Endothelial cell of umbilical vein (primary cell): ENCODE measurements around the gene PLA2G2D. TPM values are rescaled to one million over a fixed set of nuclear protein-coding genes. Genes with fewer than 3 reads are reported as not detected.

ENCODE experiments used
- BruUV-seq: library from RNA; stranded (reverse); fragments of 400-500 nt; replicated peaks from 2 replicates; lab custom pipeline; 2021; lab: Mats Ljungman, UMichigan
- CTCF ChIA-PET: fragments of 300-600, 350-600 bp; sonication (Branson Sonifier 250); formaldehyde crosslinking; loops from one replicate; lab custom pipeline; 2021; ENCODE audit warnings: antibody characterized with exemption, inconsistent platforms; lab: Charles Lee
- POLR2A ChIA-PET: fragments of 300-600, 350-600 bp; sonication (Branson Sonifier 250); formaldehyde crosslinking; loops from one replicate; lab custom pipeline; 2021; ENCODE audit warnings: antibody characterized with exemption, inconsistent platforms; lab: Charles Lee
- DNase-seq: peaks from one replicate; pipeline ENCODE4 v3.0.0-alpha.2; 2011; ENCODE audit warnings: low read depth, low spot score
- FAIRE-seq: peaks from 2 replicates; lab custom pipeline; 2011; peaks lifted over from hg19 to GRCh38; lab: Jason Lieb, UNC
- H2AFZ ChIP-seq: 2 replicates; pipeline ENCODE4 v1.6.0; 2012; ENCODE audit warnings: low read depth, low read length, control low read depth, inconsistent platforms
- H3K27ac ChIP-seq: 2 replicates; pipeline ENCODE4 v1.5.1; 2011; ENCODE audit warnings: low read depth, mild to moderate bottlenecking, control low read depth, low read length, moderate library complexity; ENCODE audit not compliant: insufficient read depth
- H3K27me3 ChIP-seq, 2 experiments: 2 replicates each; pipeline versions ENCODE4 v1.6.0 to v1.6.1; 2011; ENCODE audit warnings: low read length in 2 of 2, mixed read lengths in 1 of 2; ENCODE audit not compliant: control insufficient read depth in 2 of 2, insufficient read depth in 2 of 2
- H3K36me3 ChIP-seq, 2 experiments: 2 replicates in 1 of 2; 3 replicates in 1 of 2; pipeline ENCODE4 v1.5.1; 2011; ENCODE audit warnings: low read length in 2 of 2, mild to moderate bottlenecking in 1 of 2, moderate library complexity in 1 of 2; ENCODE audit not compliant: control insufficient read depth in 2 of 2, insufficient read depth in 2 of 2; ENCODE audit errors: extremely low read depth in 1 of 2
- H3K4me1 ChIP-seq: 3 replicates; pipeline ENCODE4 v1.5.1; 2011; ENCODE audit warnings: mild to moderate bottlenecking, low read length; ENCODE audit not compliant: control insufficient read depth, insufficient read depth; ENCODE audit errors: extremely low read depth
- H3K4me2 ChIP-seq: 2 replicates; pipeline ENCODE4 v1.6.1; 2011; ENCODE audit warnings: low read length, control low read depth, mixed read lengths; ENCODE audit not compliant: insufficient read depth
- H3K4me3 ChIP-seq, 3 experiments: fragments of 200-600 bp in 1 of 3; sonication (generic), shearing (Covaris generic) in 1 of 3; replicated peaks in 1 of 3; 2 replicates each; pipeline ENCODE4 v1.5.1; 2011 to 2016; ENCODE audit warnings: control low read depth in 3 of 3, low read length in 3 of 3, mild to moderate bottlenecking in 2 of 3, inconsistent platforms in 1 of 3, low read depth in 1 of 3, moderate library complexity in 1 of 3; ENCODE audit not compliant: insufficient read depth in 1 of 3
- H3K79me2 ChIP-seq: 2 replicates; pipeline ENCODE4 v1.6.0; 2012; ENCODE audit warnings: low read length, inconsistent platforms; ENCODE audit not compliant: control insufficient read depth, insufficient read depth
- H3K9ac ChIP-seq: replicated peaks from 2 replicates; pipeline ENCODE3; 2011; ENCODE audit warnings: low read length, control low read depth; ENCODE audit not compliant: insufficient read depth; ENCODE audit errors: extremely low read depth
- H3K9me1 ChIP-seq: replicated peaks from 3 replicates; pipeline ENCODE4 v1.6.0; 2011; ENCODE audit warnings: mild to moderate bottlenecking, low read length; ENCODE audit not compliant: control insufficient read depth, insufficient read depth; ENCODE audit errors: extremely low read depth
- H3K9me3 ChIP-seq: replicated peaks from 2 replicates; pipeline ENCODE4 v1.5.1; 2012; ENCODE audit warnings: low read length, inconsistent platforms; ENCODE audit not compliant: control insufficient read depth, insufficient read depth
- H4K20me1 ChIP-seq: replicated peaks from 2 replicates; pipeline ENCODE3; 2011; ENCODE audit warnings: mild to moderate bottlenecking, low read length; ENCODE audit not compliant: control insufficient read depth, insufficient read depth; ENCODE audit errors: extremely low read depth
- CTCF ChIP-seq, 2 donors: IDR thresholded peaks; 1 replicate in 1 of 2; 2 replicates in 1 of 2; pipeline ENCODE4 v1.5.1; 2011; ENCODE audit warnings: low read length in 2 of 2, mild to moderate bottlenecking in 2 of 2, moderate library complexity in 2 of 2, control low read depth in 1 of 2, inconsistent platforms in 1 of 2, low read depth in 1 of 2; ENCODE audit not compliant: insufficient read depth in 1 of 2; ENCODE audit errors: extremely low read depth in 1 of 2
- EZH2 ChIP-seq: IDR thresholded peaks from 2 replicates; pipeline ENCODE4 v1.6.1; 2012; ENCODE audit warnings: borderline replicate concordance, low read depth, mild to moderate bottlenecking, moderate library complexity, low read length, inconsistent platforms; ENCODE audit not compliant: severe bottlenecking
- FOS ChIP-seq: IDR thresholded peaks from 2 replicates; pipeline ENCODE4 v1.6.1; 2011; ENCODE audit warnings: mild to moderate bottlenecking, low read length, moderate library complexity, borderline replicate concordance; ENCODE audit not compliant: insufficient read depth
- GATA2 ChIP-seq: IDR thresholded peaks from 2 replicates; pipeline ENCODE4 v1.7.0; 2011; ENCODE audit warnings: low read depth, mild to moderate bottlenecking, moderate library complexity, mixed read lengths, low read length; ENCODE audit not compliant: insufficient read length, insufficient read depth
- JUN ChIP-seq: IDR thresholded peaks from 2 replicates; pipeline ENCODE4 v1.6.1; 2011; ENCODE audit warnings: borderline replicate concordance, low read depth; ENCODE audit not compliant: insufficient read length, insufficient read depth
- MAX ChIP-seq: IDR thresholded peaks from 2 replicates; pipeline ENCODE4 v1.6.1; 2011; ENCODE audit not compliant: insufficient read depth, insufficient read length
- MYC ChIP-seq: IDR thresholded peaks from one replicate; pipeline ENCODE4 v1.6.1; 2011; ENCODE audit warnings: mild to moderate bottlenecking, low read depth, low read length
- POLR2A ChIP-seq: IDR thresholded peaks from 2 replicates; pipeline ENCODE4 v1.6.1; 2012; ENCODE audit warnings: low read depth, mild to moderate bottlenecking, control low read depth, low read length
- POLR2AphosphoS5 ChIP-seq: IDR thresholded peaks from 2 replicates; pipeline ENCODE4 v1.6.1; 2012; ENCODE audit warnings: low read depth, mild to moderate bottlenecking, control low read depth, low read length, moderate library complexity; ENCODE audit not compliant: insufficient read depth
- dilution Hi-C: fragments of 300-500 bp; cut with MboI; formaldehyde crosslinking; loops from one replicate; pipeline ENCODE4 v1.15.0; 2019; ENCODE audit warnings: low sequenced_read_pairs; ENCODE audit not compliant: extremely low pct_ligation_motif_present
- intact Hi-C: fragments of 100-400 bp; cut with micrococcal nuclease; formaldehyde crosslinking; loops from one replicate; pipeline ENCODE4 v1.10.0; 2022
- polyA plus RNA-seq, 4 experiments: library from polyadenylated mRNA; depleted of rRNA in 3 of 4; stranded (reverse) in 3 of 4; unstranded in 1 of 4; fragments of >200 nt; gene quantifications; 2 replicates each; pipeline versions ENCODE4 v1.2.1 to v1.2.3, GENCODE V29; 2011 to 2012; ENCODE audit warnings: missing spikeins in 1 of 4
- total RNA-seq: library from RNA; stranded (reverse); gene quantifications from 2 replicates; pipeline ENCODE4 v1.2.3, GENCODE V29; 2021

PLA2G2D gene
- total and polyA plus RNA-seq, 2 donors (not counting 3 experiments of a cell fraction or from before 2014, with no cell fraction given) = not detected

- ChIA-PET POLR2A (interaction anchor here (0.7 kb wide), 1 partner anchor 205 kb away, joined by 4 read pairs; no protein-coding TSS in a partner anchor), CTCF (interaction anchor here (0.6 to 6.7 kb wide), 38 partner anchors 8 to 414 kb away, joined by 3 to 76 read pairs (median 4); partner anchors contain the start of gene OTUD3)
- Histone ChIP-seq H3K9me1 (no peaks in the 10 kb centered on the region), H4K20me1 (no peaks in the 10 kb centered on the region), H3K9me3 (no peaks in the 10 kb centered on the region), H3K4me1 (peaks cover 4% of the 10 kb centered on the region), H3K79me2 (no peaks in the 10 kb centered on the region), H3K27ac (no peak overlapping the region), H3K36me3 (no peaks in the 10 kb centered on the region), H2AFZ (peak overlapping the region; percentile 97), H3K27me3 (no peaks in the 10 kb centered on the region), H3K4me2 (peak overlapping the region; percentile 63), H3K4me3 (peak overlapping the region in 1 of 3 experiments; percentile 7), H3K9ac (peak overlapping the region; percentile 14)
- peak; percentile 42 for DNase-seq
- TF ChIP-seq GATA2 (no peak), CTCF (IDR thresholded peaks at IDR 0.05; ENCODE audit: extremely low read depth in 1 of 2, insufficient read depth in 1 of 2, low read depth in 1 of 2, low read length in 2 of 2) (peak; percentile 87 to 91)
- intact Hi-C loops = loop anchor here (1.0 kb wide), 7 partner anchors 51 to 437 kb away; partner anchors contain the start of gene OTUD3
- FAIRE-seq = peak; percentile 79
- dilution Hi-C loops = no loop called here
- BruUV-seq = no TSS peak
Measured at GRCh38 chr1:20151906-20152598, 32.7 kb upstream of the PLA2G2D start.

GRCh38 chr1:20150969-20151368, 31.6 kb upstream of the PLA2G2D start:
- no peaks in the 10 kb centered on the region for H3K27me3 ChIP-seq
- FAIRE-seq (no peak), DNase-seq (no peak)
- no peak overlapping the region for H3K9ac ChIP-seq
- H3K9me1 ChIP-seq = no peaks in the 10 kb centered on the region
- H3K27ac ChIP-seq = no peak overlapping the region
- CTCF ChIA-PET = interaction anchor here (0.9 to 6.7 kb wide), 10 partner anchors 13 to 390 kb away, joined by 3 to 76 read pairs (median 8); partner anchors contain the start of gene OTUD3
- POLR2A ChIA-PET = no interaction called here
- peaks cover 4% of the 10 kb centered on the region for H3K4me1 ChIP-seq
- H3K4me2 ChIP-seq = no peak overlapping the region
- H2AFZ ChIP-seq = no peak overlapping the region
- H3K36me3 ChIP-seq = no peaks in the 10 kb centered on the region
- TF ChIP-seq MAX = no peak
- TF ChIP-seq CTCF (IDR thresholded peaks at IDR 0.05; ENCODE audit: extremely low read depth in 1 of 2, insufficient read depth in 1 of 2, low read depth in 1 of 2, low read length in 2 of 2) = no peak
- TF ChIP-seq FOS = no peak
- no peak for TF ChIP-seq EZH2
- no peak for TF ChIP-seq GATA2
- TF ChIP-seq POLR2AphosphoS5 = no peak
- TF ChIP-seq MYC = no peak
- TF ChIP-seq POLR2A = no peak
- TF ChIP-seq JUN = no peak
- H3K4me3 ChIP-seq = no peak overlapping the region
- H4K20me1 ChIP-seq = no peaks in the 10 kb centered on the region
- intact Hi-C loops (no loop called here), dilution Hi-C loops (no loop called here)
- no peaks in the 10 kb centered on the region for H3K9me3 ChIP-seq
- no TSS peak for BruUV-seq
- H3K79me2 ChIP-seq = no peaks in the 10 kb centered on the region
